Hepatocyte (in vitro differentiated cells): ENCODE data around the gene EDA.

Experiments
- EZH2 ChIP-seq: fragments of 200-600 bp; sonication (generic); IDR thresholded peaks from 2 replicates; pipeline ENCODE4 v1.6.1; 2016; ENCODE audit warnings: antibody characterized with exemption, mild to moderate bottlenecking, borderline replicate concordance
- EZH2phosphoT487 ChIP-seq: fragments of 200-600 bp; sonication (generic); IDR thresholded peaks from one replicate; pipeline ENCODE4 v1.6.1; 2018; ENCODE audit warnings: antibody characterized with exemption, mild to moderate bottlenecking, low read depth, moderate library complexity; ENCODE audit not compliant: unreplicated experiment, severe bottlenecking
- TF ChIP-seq, protein P1 (sequence below): fragments of 200-600 bp; sonication (generic); IDR thresholded peaks from 2 replicates; pipeline ENCODE4 v1.5.1; 2016; ENCODE audit warnings: antibody characterized with exemption, mild to moderate bottlenecking; ENCODE audit not compliant: poor library complexity

DNA sequence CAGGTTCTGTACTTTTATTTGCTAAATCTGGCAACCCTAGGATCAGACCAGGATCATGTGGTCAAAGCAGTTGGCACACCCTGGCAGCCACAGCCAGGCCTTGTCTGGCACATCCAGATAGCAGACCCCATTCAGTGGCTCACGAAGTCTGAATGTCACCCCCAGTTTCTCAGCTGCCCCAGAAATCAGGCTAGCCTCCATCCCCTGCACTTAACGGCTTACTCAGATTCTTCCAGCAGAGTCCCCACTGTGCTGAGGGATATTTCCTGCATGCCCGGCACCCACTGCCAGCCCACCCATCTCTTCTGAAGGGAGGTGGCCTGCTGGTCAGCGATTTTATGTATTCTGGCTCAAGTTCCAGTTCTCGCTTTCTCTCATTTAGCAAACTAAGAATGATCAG is 438.5 kb downstream of the EDA start:
- TF ChIP-seq, protein P1, sequence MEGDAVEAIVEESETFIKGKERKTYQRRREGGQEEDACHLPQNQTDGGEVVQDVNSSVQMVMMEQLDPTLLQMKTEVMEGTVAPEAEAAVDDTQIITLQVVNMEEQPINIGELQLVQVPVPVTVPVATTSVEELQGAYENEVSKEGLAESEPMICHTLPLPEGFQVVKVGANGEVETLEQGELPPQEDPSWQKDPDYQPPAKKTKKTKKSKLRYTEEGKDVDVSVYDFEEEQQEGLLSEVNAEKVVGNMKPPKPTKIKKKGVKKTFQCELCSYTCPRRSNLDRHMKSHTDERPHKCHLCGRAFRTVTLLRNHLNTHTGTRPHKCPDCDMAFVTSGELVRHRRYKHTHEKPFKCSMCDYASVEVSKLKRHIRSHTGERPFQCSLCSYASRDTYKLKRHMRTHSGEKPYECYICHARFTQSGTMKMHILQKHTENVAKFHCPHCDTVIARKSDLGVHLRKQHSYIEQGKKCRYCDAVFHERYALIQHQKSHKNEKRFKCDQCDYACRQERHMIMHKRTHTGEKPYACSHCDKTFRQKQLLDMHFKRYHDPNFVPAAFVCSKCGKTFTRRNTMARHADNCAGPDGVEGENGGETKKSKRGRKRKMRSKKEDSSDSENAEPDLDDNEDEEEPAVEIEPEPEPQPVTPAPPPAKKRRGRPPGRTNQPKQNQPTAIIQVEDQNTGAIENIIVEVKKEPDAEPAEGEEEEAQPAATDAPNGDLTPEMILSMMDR = no peak
- no peak for TF ChIP-seq EZH2
- no peak for TF ChIP-seq EZH2phosphoT487
